Right renal cortex interstitium (tissue), 3 donors: ENCODE data around the gene RYK. TPM values are rescaled to one million over a fixed set of nuclear protein-coding genes. Genes with fewer than 3 reads are reported as not detected.
"Not testable (repeated sequence)": the region's sequence is repeated elsewhere in the genome, so short reads cannot be mapped to it uniquely, and the experiment has no call there.

Source experiments
- DNase-seq, 3 donors: peaks; one replicate each; pipeline ENCODE4 v3.0.0-alpha.2; 2013; ENCODE audit warnings: low read depth in 3 of 3, low spot score in 2 of 3
- polyA plus RNA-seq, 3 donors: library from polyadenylated mRNA; unstranded; fragments of 120-200 nt; gene quantifications; one replicate each; pipeline ENCODE4 v1.2.1, GENCODE V29; 2013; ENCODE audit not compliant: insufficient read length in 3 of 3

Gene RYK
- 100 to 1,000 TPM in 2 of 3 donors, 10 to 100 TPM in 1; 95.0 to 106 (median 105) TPM for polyA plus RNA-seq

DNA sequence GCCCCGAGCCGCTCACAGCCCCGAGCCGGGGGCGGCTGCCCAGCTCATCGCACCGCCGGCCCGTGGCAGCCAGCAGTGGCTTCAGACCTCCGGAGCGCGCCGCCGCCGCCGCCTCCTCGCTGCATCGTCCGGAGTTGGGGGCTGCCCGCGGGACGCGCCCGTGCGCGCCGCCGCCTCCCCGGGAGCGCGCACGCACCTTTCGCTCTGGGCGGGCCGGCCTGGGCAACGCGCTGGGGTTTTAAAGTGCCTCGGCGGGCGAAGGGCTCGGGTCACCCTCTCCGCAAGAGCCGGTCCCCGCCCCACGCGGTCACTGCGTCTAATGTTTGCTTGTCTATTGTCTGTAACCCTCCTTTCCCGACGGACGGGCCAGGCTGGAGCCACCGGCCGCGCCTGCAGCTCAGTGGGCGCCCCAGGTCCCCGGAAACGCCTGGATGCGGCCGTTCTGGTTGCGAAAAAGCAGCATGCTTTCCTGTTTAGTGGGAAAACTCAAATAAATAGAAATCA is at the start of gene RYK:
Gene RYK (minus strand): TSS at position 143 of the 504 bp plus-strand sequence. CDS start 205 bp downstream, outside the sequence.
- DNase-seq, result peak in 2 of 3 donors; percentile 69 to 73

DNA sequence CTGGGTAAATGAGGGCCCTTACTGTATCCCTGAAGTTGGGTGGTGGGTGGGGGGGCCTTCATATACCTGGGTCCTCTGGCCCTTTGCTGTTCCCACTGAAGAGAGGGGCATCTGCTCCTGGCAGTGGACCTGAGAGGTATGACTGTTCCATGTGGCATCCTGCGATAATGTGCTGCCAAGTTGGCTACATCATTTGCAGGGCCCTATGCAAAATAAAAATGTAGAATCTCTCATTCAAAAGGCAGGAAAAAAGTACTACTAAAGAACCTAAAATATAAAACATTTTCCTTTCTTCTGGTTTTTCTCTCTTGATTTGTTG is 49.2 kb upstream of the RYK start:
- no peak for DNase-seq

DNA sequence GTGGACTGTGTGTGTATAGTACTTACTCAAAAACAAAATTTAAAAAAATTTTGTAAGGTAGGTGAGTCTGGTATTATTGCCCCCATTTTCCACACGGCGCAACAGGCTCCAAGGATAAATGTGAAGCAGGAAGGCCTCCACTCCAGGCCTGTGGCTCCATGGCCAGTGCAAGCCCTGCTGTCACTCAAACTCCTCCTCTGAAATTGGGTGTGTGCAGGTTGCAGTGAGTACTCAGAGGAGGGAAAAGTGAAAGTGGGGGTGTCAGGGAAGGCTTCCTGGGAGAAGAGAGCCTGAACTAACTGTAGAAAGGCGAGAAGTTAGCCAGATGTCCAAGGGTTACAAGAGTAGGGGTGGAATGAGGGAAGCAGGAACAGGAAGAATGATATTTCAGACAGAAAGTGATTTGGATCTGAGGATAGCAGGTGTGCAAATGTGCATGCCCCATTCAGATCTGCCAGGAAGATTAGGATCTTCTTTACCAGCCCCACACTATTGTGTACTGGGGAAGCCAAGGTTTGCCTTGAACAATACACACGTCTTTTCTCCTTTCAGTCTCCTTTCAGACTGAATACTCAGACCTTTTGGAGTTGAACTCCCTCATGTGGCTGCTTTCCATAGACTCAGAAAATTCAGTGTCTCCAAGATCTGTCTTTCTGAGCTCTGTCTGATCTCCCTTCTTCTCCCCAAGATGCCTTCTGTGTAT is 48.7 kb upstream of the RYK start:
- DNase-seq, result no peak

DNA sequence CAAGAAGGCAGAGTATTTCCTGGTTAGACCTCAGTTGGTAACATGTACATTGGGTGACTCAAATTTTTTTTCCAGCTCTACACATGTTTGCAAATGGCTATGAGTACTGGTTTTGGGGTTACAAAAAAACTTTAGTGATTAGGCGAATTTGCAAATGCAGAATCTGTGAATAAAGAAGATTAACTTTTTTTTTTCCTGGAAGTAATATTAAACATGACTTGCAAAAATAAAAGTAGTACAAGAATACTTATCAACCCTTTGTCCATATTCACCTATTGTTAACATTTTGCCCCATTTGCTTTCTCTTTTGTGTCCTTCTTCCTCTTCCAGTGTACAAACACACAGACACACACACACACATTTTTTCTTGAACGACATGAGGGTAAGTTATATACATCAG is 47.6 kb upstream of the RYK start:
- DNase-seq, result no peak

DNA sequence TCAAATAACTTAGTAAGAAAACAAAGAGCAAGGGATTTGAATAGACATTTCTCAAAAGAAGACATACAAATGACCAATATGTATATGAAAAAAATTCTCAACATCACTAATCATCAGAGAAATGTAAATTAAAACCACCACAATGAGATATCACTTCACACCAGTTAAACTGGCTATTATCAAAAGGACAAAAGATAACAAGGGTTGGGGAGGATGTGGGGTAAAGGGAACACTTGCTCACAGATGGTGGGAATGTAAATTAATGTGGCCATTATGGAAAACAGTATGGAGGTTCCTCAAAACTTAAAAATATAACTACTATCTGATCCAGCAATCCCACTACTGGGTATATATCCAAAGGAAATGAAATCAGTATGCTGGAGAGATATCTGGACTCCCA is 46.0 kb upstream of the RYK start:
- no peak for DNase-seq

DNA sequence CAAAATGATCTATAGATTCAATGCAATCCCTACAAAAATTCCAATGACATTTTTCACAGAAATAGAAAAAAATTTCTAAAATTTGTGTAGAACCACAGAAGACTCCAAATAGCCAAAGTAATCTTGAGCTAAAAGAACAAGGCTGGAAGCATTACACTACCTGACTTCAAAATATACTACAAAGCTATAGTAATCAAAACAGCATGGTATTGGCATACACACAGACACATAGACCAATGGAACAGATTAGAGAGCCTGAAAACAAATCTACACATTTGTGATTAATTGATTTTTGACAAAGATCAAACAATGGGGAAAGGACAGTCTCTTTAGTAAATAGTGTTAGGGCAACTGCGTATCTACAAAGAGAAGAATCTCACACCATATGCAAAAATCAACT is 45.3 kb upstream of the RYK start:
- no peak for DNase-seq

DNA sequence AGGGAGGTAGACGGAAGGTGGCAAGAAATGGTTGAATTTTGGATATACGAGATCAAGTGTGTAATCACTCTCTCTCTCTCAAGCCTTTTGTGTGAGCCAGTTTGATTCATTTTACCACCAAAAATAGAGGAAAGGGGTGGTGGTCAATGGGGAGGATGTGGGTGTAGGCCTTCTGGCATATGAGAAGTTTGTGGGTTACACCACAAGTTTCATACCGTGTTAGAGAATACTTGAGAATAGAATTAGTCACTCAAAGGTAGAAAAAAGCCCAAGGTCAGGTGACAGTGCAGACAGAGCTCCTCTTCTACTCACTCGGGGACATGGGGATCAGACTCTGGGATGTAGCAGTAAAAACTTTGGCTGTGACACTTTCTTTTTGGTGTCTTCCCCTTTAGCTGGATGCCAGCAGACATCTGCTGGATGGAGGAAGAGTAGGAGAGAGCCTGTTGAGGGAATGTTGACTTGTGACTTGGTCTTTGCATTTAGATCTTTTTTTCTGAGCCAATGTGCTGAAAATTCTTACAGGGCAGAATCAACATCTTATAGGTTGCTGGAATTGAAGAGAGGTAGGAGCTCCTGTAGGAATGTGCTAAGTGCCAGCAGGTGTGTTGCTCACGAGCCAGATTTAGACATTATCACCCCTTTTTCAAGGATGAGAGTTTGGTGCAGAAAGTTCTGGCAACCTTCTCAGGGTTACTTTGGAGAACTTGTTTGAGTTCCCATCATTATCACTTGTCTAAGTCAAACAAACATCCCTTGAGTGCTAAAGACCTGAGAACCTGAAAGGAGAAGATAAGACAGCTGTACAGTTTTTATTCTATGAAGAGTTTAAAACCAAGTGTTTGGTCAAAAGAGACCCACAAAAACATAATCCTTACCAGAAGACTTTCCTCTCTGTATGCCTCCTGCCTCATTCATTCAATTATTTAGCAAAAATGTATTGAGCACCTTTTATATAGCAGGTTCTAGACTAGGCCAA is 43.9 kb upstream of the RYK start:
- no peak for DNase-seq

DNA sequence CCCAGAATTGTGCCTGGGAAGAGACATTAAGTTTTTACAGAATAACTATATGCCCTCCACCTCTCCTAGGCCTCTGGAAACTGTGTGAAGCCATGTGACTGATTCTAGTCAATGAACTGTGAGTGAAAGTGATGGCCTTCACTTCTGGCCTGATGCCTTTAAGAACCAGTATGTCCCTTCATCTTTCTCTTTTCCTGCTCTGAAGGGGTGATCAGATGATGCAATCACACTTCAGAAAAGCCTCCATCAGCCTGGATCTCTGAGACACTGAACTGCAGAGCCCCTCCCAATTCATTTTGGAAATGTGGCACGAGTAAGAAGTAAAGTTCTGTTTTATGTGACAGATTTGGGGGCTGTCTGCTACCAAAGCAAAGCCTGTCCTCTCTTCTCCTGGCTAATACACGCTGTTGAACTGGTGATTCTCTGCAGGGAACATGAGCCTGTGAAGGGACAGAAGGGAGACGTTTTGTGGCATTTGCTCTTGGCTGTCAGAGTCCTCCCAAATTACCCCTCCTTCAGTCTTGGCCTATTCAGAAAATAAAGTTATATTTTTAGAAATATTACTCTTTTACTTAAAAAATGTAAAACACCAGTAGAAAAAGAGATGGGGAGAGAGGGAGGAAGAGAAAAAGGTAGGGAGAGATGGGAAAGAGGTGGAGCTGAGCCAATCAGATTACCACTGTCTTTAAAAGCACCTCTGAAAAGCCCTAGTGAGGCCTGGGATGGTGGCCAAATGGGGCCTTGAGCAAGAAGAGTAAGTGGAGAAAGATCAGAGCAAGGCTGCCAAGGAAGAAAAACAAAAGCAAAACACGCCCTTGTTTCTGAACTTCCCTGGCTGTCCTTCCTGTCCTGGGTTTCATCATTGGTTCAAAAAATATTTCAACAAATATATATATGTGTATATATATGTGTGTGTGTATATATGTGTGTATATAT is 40.9 kb upstream of the RYK start:
- no peak for DNase-seq

DNA sequence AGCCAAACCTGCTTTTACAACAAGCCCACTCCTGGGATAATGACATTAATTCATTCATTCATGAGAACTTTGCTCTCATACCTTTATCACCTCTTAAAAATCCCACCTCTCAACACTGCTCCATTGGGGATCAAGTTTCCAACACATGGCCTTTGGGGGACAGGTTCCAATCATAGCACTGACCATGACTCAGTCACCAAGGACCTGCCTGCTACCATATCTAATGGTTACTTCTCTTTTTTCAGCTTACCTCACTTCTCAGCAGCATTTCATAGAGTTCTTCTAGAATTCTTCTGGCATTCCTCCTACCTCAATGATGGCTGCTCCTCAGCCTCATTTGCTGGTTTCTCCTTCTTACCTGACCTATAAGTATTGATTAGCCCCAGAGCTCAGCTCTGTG is 36.9 kb upstream of the RYK start:
- DNase-seq, result no peak

DNA sequence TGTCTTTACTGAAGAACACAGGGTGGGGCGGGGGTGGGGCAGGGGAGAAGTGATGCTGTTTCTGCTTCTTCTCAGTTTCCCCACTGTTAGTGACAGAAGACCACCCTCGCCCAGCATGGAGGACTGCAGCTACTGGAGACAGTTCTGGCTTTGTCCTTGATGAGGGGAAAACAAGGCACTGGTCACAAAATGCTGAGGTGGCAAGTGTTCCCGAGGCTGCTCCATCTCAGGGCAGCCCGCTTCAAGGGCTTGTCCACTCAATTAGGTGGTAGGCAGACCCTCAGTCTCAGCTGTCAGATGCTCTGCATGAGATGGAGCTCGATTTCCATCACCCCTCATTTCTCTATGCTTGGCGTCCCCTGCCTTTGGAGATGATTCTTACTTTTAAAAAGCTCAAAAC is 33.8 kb upstream of the RYK start:
- DNase-seq, result no peak

DNA sequence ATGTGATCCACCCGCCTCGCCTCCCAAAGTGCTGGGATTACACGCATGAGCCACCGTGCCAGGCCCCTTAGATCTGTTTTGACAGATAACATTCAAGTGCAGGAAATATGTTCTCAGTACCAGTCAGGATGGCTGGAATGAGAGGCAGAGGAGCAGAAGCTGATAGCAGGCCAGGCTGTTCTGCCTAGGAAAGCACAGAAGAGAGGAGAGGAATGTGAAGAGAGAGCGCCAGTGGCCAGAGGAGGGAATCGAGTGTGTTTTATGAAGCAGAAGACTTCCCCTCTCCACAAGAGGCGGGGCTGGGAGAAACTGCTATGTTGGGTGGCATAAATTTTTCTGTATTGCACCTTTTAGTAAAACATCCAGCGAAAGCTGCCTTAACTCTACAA is 32.0 kb upstream of the RYK start:
- no peak for DNase-seq

DNA sequence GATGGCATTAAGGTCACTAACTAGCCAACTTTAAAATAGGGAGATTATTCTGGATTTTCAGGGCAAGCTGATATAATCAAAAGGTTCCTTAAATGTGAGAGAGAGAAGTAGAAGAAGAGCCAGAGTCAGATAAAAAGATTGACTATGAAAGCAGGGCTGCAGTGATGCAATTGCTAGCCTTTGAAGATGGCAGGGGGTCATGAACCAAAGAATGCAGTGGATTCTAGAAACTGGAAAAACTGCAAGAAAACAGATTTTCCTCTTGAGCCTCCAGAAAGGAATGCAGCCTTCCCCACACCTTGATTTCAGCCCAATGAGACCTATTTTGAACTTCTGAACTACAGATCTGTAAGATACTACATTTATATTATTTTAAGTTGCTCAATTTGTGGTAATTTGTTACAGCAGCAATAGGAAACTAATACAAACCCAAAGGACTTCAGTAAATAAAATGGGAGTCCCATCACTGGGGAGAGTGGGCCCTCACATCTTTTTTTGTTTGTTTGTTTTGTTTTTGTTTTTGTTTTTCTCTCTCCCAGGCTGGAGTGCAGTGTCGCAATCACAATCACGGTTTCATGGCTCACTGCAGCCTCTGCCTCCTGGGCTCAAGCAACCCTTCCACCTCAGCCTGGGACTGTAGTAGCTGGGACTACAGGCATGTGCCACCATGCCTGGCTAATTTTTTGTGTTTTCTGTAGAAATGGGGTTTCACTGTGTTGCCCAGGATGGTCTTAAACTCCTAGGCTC is 31.4 kb upstream of the RYK start:
- no peak for DNase-seq

DNA sequence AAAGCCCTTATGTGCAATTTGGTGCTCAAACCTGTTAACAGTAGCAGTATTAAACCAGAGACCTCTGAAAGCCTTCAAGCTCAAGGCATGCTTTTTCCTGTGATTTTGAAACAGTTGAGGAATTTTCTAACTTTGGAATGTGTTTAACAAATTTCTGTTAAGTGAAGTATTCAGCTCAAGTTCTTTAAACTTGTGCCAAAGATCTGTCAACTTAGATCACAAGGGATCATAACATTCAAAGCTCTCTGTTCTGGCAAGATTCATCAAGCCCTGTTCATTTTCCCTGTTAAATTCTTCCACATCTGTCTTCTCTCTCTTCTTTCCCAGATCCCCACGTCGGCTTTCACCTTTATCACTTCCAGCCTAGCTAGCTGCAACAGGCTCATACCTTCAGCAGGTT is 28.8 kb upstream of the RYK start:
- DNase-seq, result no peak

DNA sequence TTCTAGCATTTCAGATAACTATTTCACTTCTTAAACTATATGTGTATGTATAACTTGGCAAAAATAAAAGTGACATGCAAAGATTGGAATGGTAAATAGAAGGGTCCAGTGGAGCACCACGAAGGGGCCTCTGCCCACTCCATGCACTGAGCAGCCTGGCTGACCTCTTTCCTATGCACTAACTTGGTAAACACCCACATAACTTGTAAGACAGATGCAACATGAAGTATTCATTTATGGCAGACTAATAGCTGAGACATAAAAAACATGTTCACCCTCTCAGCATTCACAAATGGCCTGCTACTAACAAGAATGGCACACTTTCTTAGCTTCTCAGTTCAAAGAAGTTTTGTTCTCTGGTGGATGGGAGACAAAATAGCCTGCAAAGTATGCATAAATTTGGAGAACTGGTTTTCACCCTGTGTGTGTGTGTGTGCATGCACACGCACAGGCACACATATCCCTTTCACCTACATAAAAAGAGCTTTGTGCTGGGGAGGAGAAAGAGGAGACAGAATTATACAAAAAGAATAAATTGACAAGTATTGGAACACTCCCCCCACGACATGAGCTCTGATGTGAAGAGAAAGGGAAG is 26.5 kb upstream of the RYK start:
- no peak for DNase-seq

DNA sequence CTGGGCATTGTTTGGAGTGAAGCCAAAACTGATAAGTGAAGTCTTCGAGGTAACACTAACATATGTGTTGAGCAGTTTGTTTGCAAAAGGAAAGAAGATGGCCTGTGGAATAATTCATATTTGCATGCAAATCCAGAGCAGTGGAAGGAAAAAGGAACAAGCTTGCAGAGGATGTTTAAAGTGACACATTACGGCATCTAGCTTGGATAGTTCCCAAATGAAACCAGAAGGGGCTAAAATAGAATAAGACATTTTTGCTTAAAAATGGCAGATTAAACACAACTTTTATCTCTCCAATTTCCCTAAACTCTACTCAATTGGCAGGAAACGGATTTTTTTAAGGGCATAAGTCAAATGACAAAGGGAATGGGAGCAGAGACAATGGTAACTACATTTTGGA is 25.4 kb upstream of the RYK start:
- DNase-seq, result no peak

DNA sequence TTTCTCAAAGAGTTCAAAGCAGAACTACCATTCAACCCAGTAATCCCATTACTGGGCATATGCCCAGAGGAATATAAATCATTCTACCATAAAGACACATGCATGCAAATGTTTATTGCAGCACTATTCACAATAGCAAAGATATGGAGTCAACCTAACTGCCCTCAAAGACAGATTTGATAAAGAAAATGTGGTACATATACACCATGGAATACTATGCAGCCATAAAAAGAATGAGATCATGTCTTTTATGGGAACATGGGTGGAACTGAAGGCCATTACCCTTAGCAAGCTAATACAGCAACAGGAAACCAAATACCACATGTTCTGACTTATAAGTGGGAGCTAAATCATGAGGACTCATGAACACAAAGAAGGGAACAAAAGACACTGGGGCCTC is 24.5 kb upstream of the RYK start:
- DNase-seq, result not testable (repeated sequence)

DNA sequence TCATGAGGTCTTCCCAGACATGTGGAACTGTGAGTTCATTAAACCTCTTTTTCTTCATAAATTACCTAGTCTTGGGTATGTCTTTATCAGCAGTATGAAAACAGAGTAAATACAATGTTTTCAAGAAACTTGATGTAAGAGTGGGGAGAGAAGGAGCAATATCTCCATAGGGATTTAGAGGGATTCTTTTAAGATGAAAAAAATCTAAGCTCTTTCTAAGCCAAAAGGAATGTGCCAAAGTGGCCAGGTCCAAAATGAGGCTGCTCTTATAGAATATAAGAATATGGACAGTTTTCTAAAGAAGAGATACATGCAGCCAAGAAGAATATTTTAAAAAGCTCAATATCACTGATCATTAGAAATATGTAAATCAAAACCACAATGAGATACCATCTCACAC is 23.9 kb upstream of the RYK start:
- no peak for DNase-seq

DNA sequence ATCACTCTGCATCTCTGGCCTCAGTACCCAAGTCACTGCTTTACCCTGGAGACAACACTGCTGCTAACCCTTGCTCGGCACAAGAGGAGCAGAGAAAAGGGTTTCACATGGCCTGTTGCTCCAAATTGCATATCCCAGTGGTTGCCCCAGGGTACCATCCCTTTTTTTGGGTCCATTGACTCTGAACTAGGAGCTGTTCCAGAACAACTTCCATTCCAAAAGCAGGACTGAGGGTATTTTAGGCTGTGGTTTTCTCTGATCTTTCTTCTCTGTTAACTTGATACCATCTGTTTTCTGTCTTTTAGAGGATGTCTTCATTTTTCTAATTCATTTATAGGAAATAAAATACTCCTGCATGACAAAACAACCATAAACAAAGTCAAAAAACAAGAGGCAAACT is 17.3 kb upstream of the RYK start:
- DNase-seq, result no peak

DNA sequence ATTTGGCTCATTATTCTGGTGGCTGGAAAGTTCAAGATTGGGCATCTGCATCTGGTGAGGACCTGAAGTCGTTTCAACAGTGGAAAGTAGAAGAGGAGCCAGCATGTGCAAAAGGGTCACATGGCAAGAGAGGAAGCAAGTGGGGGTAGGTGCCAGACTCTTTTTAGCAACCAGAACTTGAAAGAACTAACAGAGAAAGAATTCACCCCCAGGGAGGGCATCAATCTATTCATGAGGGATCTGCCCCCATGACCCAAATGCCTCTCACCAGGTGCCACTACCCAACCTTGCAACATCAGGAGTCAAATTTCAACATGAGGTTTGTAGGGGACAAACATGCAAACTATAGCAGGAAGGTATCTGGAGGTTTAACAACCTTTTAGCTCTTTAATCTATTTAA is 10.3 kb upstream of the RYK start:
- DNase-seq, result no peak
